ENCODE measurements around the gene GRK5. TPM values are rescaled to one million over a fixed set of nuclear protein-coding genes. Genes with fewer than 3 reads are reported as not detected.

Gene GRK5
- total RNA-seq, 2 donors from 2014 or later, result 13.9 to 28.5 TPM

- Mint-ChIP-seq H3K27me3 (no peaks in the 10 kb centered on the region), H3K4me1 (no peaks in the 10 kb centered on the region), H3K36me3 (ENCODE audit: low read depth) (peaks cover 10% of the 10 kb centered on the region), H3K27ac (no peak overlapping the region), H3K4me3 (no peak overlapping the region)
- DNase-seq, result no peak
- no peak for ATAC-seq
- H3K9me3 ChIP-seq (ENCODE audit: control insufficient read depth, low read length, poor library complexity, severe bottlenecking), result peaks cover 2% of the 10 kb centered on the region
These were observed 143.2 kb downstream of the GRK5 start for GRCh38 chr10:119350502-119351097.

- H3K4me1 Mint-ChIP-seq, result no peaks in the 10 kb centered on the region
- DNase-seq (no peak), ATAC-seq (no peak)
- no peak overlapping the region for H3K4me3 Mint-ChIP-seq
- H3K36me3 Mint-ChIP-seq (ENCODE audit: low read depth), result peaks cover 10% of the 10 kb centered on the region
- H3K9me3 ChIP-seq (ENCODE audit: control insufficient read depth, low read length, poor library complexity, severe bottlenecking), result peaks cover 2% of the 10 kb centered on the region
- H3K27me3 Mint-ChIP-seq, result no peaks in the 10 kb centered on the region
- H3K27ac Mint-ChIP-seq, result no peak overlapping the region
These were observed 143.8 kb downstream of the GRK5 start for GRCh38 chr10:119351189-119351588.

DNA sequence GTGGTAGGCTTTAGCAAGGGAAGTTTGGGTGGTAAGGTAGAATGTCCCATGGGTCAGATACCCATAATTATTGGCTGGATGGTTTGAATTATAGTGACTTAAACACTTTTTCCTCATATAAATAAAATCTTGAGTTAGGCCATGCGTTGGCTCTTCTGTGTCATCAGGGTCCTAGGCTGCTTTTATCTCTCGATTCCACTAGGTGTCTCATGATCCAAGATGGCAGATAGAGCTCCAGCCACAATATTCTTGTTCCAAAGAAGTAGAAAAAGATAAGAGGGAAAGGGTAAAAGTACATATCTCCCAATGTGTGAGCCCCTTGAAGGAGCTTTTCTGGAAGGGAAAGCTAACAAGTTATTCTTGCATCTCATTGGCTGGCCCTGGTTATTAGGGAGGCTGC is 144.7 kb downstream of the GRK5 start:
- H3K9me3 ChIP-seq (ENCODE audit: control insufficient read depth, low read length, poor library complexity, severe bottlenecking), result peaks cover 2% of the 10 kb centered on the region
- Mint-ChIP-seq H3K36me3 (ENCODE audit: low read depth) (peaks cover 12% of the 10 kb centered on the region), H3K4me1 (no peaks in the 10 kb centered on the region), H3K4me3 (no peak overlapping the region), H3K27ac (no peak overlapping the region), H3K27me3 (no peaks in the 10 kb centered on the region)
- DNase-seq (no peak), ATAC-seq (no peak)

DNA sequence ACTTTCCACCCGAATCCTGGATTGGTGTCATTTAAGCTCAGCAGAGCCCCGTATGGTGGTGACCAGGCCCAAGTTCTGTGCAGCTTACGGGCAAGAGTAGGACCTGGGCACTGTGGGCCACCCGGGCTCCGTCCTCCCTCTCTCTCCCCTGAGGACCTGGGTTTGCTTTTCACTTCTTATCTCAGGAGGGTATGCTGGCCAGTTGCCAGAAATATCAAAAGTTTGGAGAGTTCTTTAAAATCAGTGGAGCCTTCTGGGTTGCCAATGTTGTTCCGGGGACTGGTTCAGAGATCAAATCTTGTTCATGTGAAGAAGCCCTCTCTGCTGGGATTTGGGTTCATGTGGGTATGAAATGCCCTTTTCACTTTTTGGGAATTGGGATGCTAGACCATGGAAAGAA is 145.4 kb downstream of the GRK5 start:
- DNase-seq (no peak), ATAC-seq (no peak)
- Mint-ChIP-seq H3K4me3 (no peak overlapping the region), H3K36me3 (ENCODE audit: low read depth) (peaks cover 12% of the 10 kb centered on the region), H3K27me3 (no peaks in the 10 kb centered on the region), H3K4me1 (no peaks in the 10 kb centered on the region), H3K27ac (no peak overlapping the region)
- H3K9me3 ChIP-seq (ENCODE audit: control insufficient read depth, low read length, poor library complexity, severe bottlenecking), result peaks cover 2% of the 10 kb centered on the region

DNA sequence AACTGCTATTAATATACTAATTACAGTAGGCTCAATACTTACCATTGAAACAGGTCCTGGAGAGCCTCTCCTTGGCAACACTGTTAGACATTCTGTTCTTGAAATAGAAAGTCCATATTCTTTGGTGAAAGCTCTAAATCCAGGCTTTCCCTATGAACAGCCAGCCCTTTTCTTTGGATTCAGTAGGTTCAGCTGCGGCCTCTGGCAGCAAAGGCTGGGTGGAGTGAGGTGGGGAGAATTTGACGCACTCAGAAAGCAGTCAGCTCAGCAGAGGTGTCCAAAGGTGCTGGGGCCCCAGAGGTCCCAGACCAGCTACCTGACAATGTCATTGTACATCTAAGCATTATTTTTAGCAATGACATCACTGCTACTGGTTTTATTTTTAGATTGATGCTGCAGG is 146.1 kb downstream of the GRK5 start:
- peaks cover 2% of the 10 kb centered on the region for H3K9me3 ChIP-seq (ENCODE audit: control insufficient read depth, low read length, poor library complexity, severe bottlenecking)

DNA sequence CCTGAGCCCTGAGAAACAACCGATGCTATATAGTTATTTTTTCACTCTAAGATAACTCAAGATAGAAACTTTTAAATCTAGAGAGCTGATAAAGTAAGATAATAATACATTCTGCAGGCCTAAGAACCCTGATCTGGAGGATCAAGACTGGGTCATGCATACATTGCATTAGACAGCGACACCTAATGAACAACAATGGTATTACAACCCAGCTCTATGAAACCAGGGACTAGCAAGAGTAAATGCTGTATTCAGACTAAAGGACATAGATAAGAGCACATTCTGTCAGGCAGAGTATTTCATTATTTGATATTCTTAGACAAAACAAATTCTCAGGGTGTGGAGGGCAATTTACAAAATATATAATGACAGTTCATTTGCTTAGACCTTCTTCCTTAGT is 148.6 kb downstream of the GRK5 start:
- Mint-ChIP-seq H3K27ac (no peak overlapping the region), H3K4me1 (peaks cover 7% of the 10 kb centered on the region), H3K4me3 (no peak overlapping the region), H3K27me3 (no peaks in the 10 kb centered on the region), H3K36me3 (ENCODE audit: low read depth) (peaks cover 7% of the 10 kb centered on the region)
- H3K9me3 ChIP-seq (ENCODE audit: control insufficient read depth, low read length, poor library complexity, severe bottlenecking), result no peaks in the 10 kb centered on the region
- ATAC-seq, result no peak
- DNase-seq, result no peak

More for the DNA sequence above, 146.1 kb downstream of the GRK5 start:
- H3K27ac Mint-ChIP-seq, result no peak overlapping the region
- peaks cover 12% of the 10 kb centered on the region for H3K36me3 Mint-ChIP-seq (ENCODE audit: low read depth)
- no peaks in the 10 kb centered on the region for H3K4me1 Mint-ChIP-seq
- H3K4me3 Mint-ChIP-seq, result no peak overlapping the region
- DNase-seq (no peak), ATAC-seq (no peak)
- no peaks in the 10 kb centered on the region for H3K27me3 Mint-ChIP-seq

DNA sequence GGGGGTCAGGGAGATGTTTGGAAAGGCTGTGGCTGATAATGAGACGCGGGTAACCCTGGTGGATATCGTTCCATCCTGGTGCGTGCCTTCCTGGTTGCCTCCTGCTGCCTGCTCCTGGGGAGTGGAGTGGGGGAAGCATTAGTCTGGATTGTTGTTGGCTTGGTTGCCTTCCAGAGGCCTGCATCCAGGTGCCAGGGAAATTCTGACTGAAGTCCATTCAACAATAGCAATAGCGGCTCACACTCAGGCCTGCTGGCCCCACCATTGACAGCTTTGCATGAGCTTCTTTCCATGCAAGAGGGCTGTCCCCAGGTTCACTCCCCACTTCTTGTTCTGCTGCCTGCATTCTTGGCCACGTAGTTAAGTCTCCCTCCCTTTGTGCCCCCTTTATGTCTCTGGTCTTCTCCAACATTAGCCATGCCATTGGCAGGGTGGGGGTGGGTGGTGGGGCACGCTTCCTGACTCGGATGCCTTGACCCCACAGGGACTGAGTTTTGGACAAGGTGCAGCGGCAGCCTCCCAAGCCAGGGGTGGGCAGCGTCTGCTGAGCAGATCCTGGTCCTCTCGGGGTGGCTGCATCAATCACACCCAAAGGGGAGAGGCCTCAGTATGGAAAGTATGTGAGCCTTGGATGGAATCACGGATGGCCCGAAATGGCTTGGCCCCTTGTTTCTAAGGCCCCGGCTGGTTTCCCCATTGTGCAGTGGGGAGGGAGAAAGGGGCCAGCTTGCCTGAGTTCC is 150.2 kb downstream of the GRK5 start:
- peaks cover 4% of the 10 kb centered on the region for H3K36me3 Mint-ChIP-seq (ENCODE audit: low read depth)
- H3K4me3 Mint-ChIP-seq, result no peak overlapping the region
- ATAC-seq (no peak), DNase-seq (no peak)
- no peak overlapping the region for H3K27ac Mint-ChIP-seq
- no peaks in the 10 kb centered on the region for H3K9me3 ChIP-seq (ENCODE audit: control insufficient read depth, low read length, poor library complexity, severe bottlenecking)
- H3K4me1 Mint-ChIP-seq, result peaks cover 10% of the 10 kb centered on the region
- H3K27me3 Mint-ChIP-seq, result no peaks in the 10 kb centered on the region

DNA sequence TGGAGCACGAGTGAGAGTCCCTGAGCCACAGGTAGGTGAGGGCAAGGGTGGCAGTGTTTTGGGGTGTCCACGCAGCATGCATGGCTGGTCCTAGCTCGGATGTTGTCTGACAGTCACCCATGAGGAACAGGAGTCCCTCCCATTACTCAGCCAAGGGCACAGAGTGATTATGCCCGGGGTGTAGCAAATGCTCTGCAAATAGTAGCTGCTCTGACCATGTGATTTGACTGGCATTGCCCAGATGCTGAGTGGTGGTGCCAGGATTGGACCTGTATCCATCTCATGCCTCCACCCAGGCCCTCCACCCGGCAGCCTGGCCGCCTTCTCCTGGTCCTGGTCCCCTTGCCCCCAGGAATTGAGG is 150.8 kb downstream of the GRK5 start:
- no peaks in the 10 kb centered on the region for H3K9me3 ChIP-seq (ENCODE audit: control insufficient read depth, low read length, poor library complexity, severe bottlenecking)
- no peak overlapping the region for H3K4me3 Mint-ChIP-seq
- no peak overlapping the region for H3K27ac Mint-ChIP-seq
- ATAC-seq (no peak), DNase-seq (no peak)
- H3K36me3 Mint-ChIP-seq (ENCODE audit: low read depth), result peaks cover 4% of the 10 kb centered on the region
- H3K4me1 Mint-ChIP-seq, result peaks cover 11% of the 10 kb centered on the region
- no peaks in the 10 kb centered on the region for H3K27me3 Mint-ChIP-seq

GRCh38 chr10:119358567-119358966 is 151.2 kb downstream of the GRK5 start:
- ATAC-seq (no peak), DNase-seq (no peak)
- no peak overlapping the region for H3K4me3 Mint-ChIP-seq
- H3K36me3 Mint-ChIP-seq (ENCODE audit: low read depth), result peaks cover 4% of the 10 kb centered on the region
- no peak overlapping the region for H3K27ac Mint-ChIP-seq
- peaks cover 11% of the 10 kb centered on the region for H3K4me1 Mint-ChIP-seq
- no peaks in the 10 kb centered on the region for H3K27me3 Mint-ChIP-seq
- H3K9me3 ChIP-seq (ENCODE audit: control insufficient read depth, low read length, poor library complexity, severe bottlenecking), result no peaks in the 10 kb centered on the region

DNA sequence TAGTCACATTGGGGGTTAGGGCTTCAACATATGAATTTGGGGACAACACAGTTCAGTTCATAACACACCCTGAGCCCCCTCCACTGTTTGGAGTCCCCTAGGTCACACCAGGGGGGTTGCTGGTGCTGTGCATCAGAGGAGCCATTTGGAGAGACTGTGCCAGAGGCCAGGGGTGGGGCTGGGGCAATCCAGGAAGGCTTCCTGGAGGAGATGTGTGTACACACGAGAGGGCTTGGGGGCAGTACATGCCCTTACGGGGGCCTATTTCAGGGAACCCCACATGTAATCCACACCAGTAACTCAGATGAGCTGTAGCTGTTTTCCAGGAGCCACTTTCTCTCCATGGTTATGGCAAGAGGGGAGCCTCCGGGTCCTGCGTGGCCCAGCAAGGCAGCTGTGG is 151.7 kb downstream of the GRK5 start:
- peaks cover 4% of the 10 kb centered on the region for H3K36me3 Mint-ChIP-seq (ENCODE audit: low read depth)
- no peaks in the 10 kb centered on the region for H3K9me3 ChIP-seq (ENCODE audit: control insufficient read depth, low read length, poor library complexity, severe bottlenecking)
- H3K4me3 Mint-ChIP-seq, result no peak overlapping the region
- no peak overlapping the region for H3K27ac Mint-ChIP-seq
- no peaks in the 10 kb centered on the region for H3K27me3 Mint-ChIP-seq
- ATAC-seq, result no peak
- no peak for DNase-seq
- H3K4me1 Mint-ChIP-seq, result peaks cover 14% of the 10 kb centered on the region

DNA sequence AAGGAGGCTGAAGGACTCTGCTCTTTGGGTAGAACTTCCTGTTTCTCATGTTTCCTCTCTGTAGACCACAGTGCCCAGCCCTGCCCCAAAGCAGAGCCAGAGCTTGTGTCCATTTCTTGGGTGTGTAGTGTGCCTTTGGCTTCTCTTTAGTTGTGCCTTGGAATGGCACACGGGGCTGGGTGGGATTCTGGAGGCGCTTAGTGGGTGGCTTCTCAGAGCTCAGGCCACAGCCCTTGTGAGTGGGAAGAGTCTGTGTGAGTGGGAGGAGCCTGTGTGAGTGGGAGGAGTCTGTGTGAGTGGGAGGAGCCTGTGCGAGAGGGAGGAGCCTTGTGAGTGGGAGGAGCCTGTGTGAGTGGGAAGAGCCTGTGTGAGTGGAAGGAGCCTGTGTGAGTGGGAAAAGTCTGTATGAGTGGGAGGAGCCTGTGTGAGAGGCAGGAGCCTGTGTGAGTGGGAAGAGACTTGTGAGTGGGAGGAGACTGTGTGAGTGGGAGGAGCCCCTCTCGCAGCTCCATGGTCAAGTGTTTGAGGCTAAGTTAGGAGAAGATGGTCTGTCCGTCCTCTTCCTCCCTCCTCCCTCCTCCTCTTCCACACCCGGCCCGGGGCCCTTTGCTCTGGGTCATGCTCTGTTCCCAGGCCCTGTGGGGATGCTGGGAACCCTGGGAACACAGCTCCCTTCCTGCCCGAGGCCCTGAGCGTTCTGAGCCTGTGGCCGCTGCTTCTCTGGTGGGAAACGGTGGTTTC is 153.0 kb downstream of the GRK5 start:
- no peak for DNase-seq

GRCh38 chr10:119361037-119361436 is 153.7 kb downstream of the GRK5 start:
- H3K36me3 Mint-ChIP-seq (ENCODE audit: low read depth), result peaks cover 4% of the 10 kb centered on the region
- no peak for DNase-seq
- ATAC-seq, result no peak
- no peaks in the 10 kb centered on the region for H3K9me3 ChIP-seq (ENCODE audit: control insufficient read depth, low read length, poor library complexity, severe bottlenecking)
- H3K27ac Mint-ChIP-seq, result no peak overlapping the region
- H3K27me3 Mint-ChIP-seq, result no peaks in the 10 kb centered on the region
- peaks cover 15% of the 10 kb centered on the region for H3K4me1 Mint-ChIP-seq
- H3K4me3 Mint-ChIP-seq, result no peak overlapping the region

More for the DNA sequence above, 153.0 kb downstream of the GRK5 start:
- Mint-ChIP-seq H3K27me3 (no peaks in the 10 kb centered on the region), H3K36me3 (ENCODE audit: low read depth) (peaks cover 4% of the 10 kb centered on the region), H3K4me1 (peaks cover 15% of the 10 kb centered on the region), H3K27ac (no peak overlapping the region), H3K4me3 (no peak overlapping the region)
- ATAC-seq, result peak; percentile 59
- H3K9me3 ChIP-seq (ENCODE audit: control insufficient read depth, low read length, poor library complexity, severe bottlenecking), result no peaks in the 10 kb centered on the region

- Mint-ChIP-seq H3K27ac (no peak overlapping the region), H3K4me1 (peaks cover 15% of the 10 kb centered on the region), H3K36me3 (ENCODE audit: low read depth) (peaks cover 2% of the 10 kb centered on the region), H3K4me3 (no peak overlapping the region), H3K27me3 (no peaks in the 10 kb centered on the region)
- ATAC-seq (no peak), DNase-seq (no peak)
- H3K9me3 ChIP-seq (ENCODE audit: control insufficient read depth, low read length, poor library complexity, severe bottlenecking), result no peaks in the 10 kb centered on the region
These were observed 154.8 kb downstream of the GRK5 start for GRCh38 chr10:119362122-119362521.

Data from T-helper 17 cell (primary cell).